Keratinocyte (primary cell): ENCODE results near the gene CPOX. TPM values are rescaled to one million over a fixed set of nuclear protein-coding genes. Genes with fewer than 3 reads are reported as not detected.

Experiments used
- DNase-seq: peaks from one replicate; pipeline ENCODE4 v3.0.0-alpha.2; 2011; ENCODE audit warnings: low read depth, missing footprints, low spot score
- FAIRE-seq: peaks from 2 replicates; lab custom pipeline; 2011; peaks lifted over from hg19 to GRCh38; lab: Jason Lieb, UNC
- H2AFZ ChIP-seq: 2 replicates; pipeline ENCODE4 v1.6.0; 2012; ENCODE audit warnings: low read length, control low read depth, inconsistent platforms; ENCODE audit not compliant: control insufficient read depth
- H3K27ac ChIP-seq: 2 replicates; pipeline ENCODE4 v1.5.1; 2011; ENCODE audit warnings: low read length; ENCODE audit not compliant: control insufficient read depth, insufficient read depth
- H3K27me3 ChIP-seq: 3 replicates; pipeline ENCODE4 v1.6.0; 2011; ENCODE audit warnings: low read length; ENCODE audit not compliant: control insufficient read depth, insufficient read depth; ENCODE audit errors: extremely low read depth
- H3K36me3 ChIP-seq, 2 experiments: 2 replicates in 1 of 2; 3 replicates in 1 of 2; pipeline ENCODE4 v1.5.1; 2011; ENCODE audit warnings: low read length in 2 of 2, mild to moderate bottlenecking in 1 of 2; ENCODE audit not compliant: control insufficient read depth in 2 of 2, insufficient read depth in 2 of 2; ENCODE audit errors: extremely low read depth in 1 of 2
- H3K4me1 ChIP-seq: 3 replicates; pipeline ENCODE4 v1.5.1; 2011; ENCODE audit warnings: low read length; ENCODE audit not compliant: control insufficient read depth, insufficient read depth; ENCODE audit errors: extremely low read depth
- H3K4me2 ChIP-seq: 3 replicates; pipeline ENCODE4 v1.6.0; 2011; ENCODE audit warnings: low read depth, low read length; ENCODE audit not compliant: control insufficient read depth, insufficient read depth; ENCODE audit errors: extremely low read depth
- H3K4me3 ChIP-seq, 3 experiments: fragments of 200-600 bp in 1 of 3; sonication (generic) in 1 of 3; 2 replicates in 2 of 3; 3 replicates in 1 of 3; pipeline ENCODE4 v1.5.1; 2011 to 2016; ENCODE audit warnings: low read length in 3 of 3, mild to moderate bottlenecking in 3 of 3, control low read depth in 2 of 3, inconsistent platforms in 1 of 3, low read depth in 1 of 3, mixed read lengths in 1 of 3, mixed run types in 1 of 3, moderate library complexity in 1 of 3; ENCODE audit not compliant: control insufficient read depth in 2 of 3, insufficient read depth in 2 of 3; ENCODE audit errors: extremely low read depth in 1 of 3
- H3K79me2 ChIP-seq: 2 replicates; pipeline ENCODE4 v1.6.0; 2012; ENCODE audit warnings: low read length; ENCODE audit not compliant: control insufficient read depth, insufficient read depth
- H3K9ac ChIP-seq: 3 replicates; pipeline ENCODE4 v1.6.0; 2011; ENCODE audit warnings: low read length; ENCODE audit not compliant: control insufficient read depth, insufficient read depth; ENCODE audit errors: extremely low read depth
- H3K9me1 ChIP-seq: 3 replicates; pipeline ENCODE4 v1.6.0; 2011; ENCODE audit warnings: low read length; ENCODE audit not compliant: control insufficient read depth, insufficient read depth; ENCODE audit errors: extremely low read depth
- H3K9me3 ChIP-seq: 2 replicates; pipeline ENCODE4 v1.5.1; 2012; ENCODE audit warnings: low read depth, low read length; ENCODE audit not compliant: control insufficient read depth
- H4K20me1 ChIP-seq: 3 replicates; pipeline ENCODE4 v1.6.0; 2011; ENCODE audit warnings: low read length; ENCODE audit not compliant: control insufficient read depth, insufficient read depth; ENCODE audit errors: extremely low read depth
- EZH2 ChIP-seq: IDR thresholded peaks from one replicate; pipeline ENCODE4 v1.6.1; 2012; ENCODE audit warnings: inconsistent platforms, mild to moderate bottlenecking, low read length, moderate library complexity
- dilution Hi-C: fragments of 300-500 bp; cut with MboI; formaldehyde crosslinking; loops from one replicate; pipeline ENCODE4 v1.7.0; 2020; ENCODE audit warnings: low sequenced_read_pairs; ENCODE audit not compliant: extremely low pct_ligation_motif_present
- polyA plus RNA-seq, 5 experiments: library from polyadenylated mRNA; depleted of rRNA in 3 of 5; stranded (reverse) in 3 of 5; stranded (forward) in 1 of 5; unstranded in 1 of 5; fragments of >200 nt; gene quantifications; 1 replicate in 1 of 5; 2 replicates in 3 of 5; 3 replicates in 1 of 5; pipeline versions ENCODE4 v1.2.1 to v1.2.3, GENCODE V29; 2011 to 2012; ENCODE audit warnings: missing spikeins in 2 of 5, low read depth in 1 of 5, low replicate concordance in 1 of 5
- TF ChIP-seq, protein P1 (sequence below), 3 experiments: IDR thresholded peaks in 1 of 3; conservative IDR thresholded peaks in 1 of 3; optimal IDR thresholded peaks in 1 of 3; 2 replicates in 2 of 3; 3 replicates in 1 of 3; pipeline versions ENCODE3 to v1.5.1; 2011; ENCODE audit warnings: low read length in 3 of 3, mild to moderate bottlenecking in 3 of 3, moderate library complexity in 2 of 3, control low read depth in 1 of 3, inconsistent platforms in 1 of 3; ENCODE audit not compliant: insufficient read depth in 2 of 3; ENCODE audit errors: extremely low read depth in 1 of 3

CPOX gene
- polyA plus RNA-seq, 1 donor (not counting 4 experiments of a cell fraction or from before 2014, with no cell fraction given), result 29.4 TPM

GRCh38 chr3:98608029-98608428, 14.6 kb upstream of the CPOX start:
- DNase-seq (no peak), FAIRE-seq (no peak)
- dilution Hi-C loops, result loop anchor here (25.0 kb wide), 1 partner anchor 179 kb away; no protein-coding TSS in a partner anchor

GRCh38 chr3:98603580-98603979, 10.2 kb upstream of the CPOX start:
- no peaks in the 10 kb centered on the region for H3K4me1 ChIP-seq
- H3K27me3 ChIP-seq, result no peaks in the 10 kb centered on the region
- H3K79me2 ChIP-seq, result no peaks in the 10 kb centered on the region
- no peaks in the 10 kb centered on the region for H3K9me3 ChIP-seq
- no peak for TF ChIP-seq EZH2
- TF ChIP-seq, protein P1, sequence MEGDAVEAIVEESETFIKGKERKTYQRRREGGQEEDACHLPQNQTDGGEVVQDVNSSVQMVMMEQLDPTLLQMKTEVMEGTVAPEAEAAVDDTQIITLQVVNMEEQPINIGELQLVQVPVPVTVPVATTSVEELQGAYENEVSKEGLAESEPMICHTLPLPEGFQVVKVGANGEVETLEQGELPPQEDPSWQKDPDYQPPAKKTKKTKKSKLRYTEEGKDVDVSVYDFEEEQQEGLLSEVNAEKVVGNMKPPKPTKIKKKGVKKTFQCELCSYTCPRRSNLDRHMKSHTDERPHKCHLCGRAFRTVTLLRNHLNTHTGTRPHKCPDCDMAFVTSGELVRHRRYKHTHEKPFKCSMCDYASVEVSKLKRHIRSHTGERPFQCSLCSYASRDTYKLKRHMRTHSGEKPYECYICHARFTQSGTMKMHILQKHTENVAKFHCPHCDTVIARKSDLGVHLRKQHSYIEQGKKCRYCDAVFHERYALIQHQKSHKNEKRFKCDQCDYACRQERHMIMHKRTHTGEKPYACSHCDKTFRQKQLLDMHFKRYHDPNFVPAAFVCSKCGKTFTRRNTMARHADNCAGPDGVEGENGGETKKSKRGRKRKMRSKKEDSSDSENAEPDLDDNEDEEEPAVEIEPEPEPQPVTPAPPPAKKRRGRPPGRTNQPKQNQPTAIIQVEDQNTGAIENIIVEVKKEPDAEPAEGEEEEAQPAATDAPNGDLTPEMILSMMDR (optimal IDR thresholded peaks at IDR 0.05 in 1 of 3, IDR thresholded peaks at IDR 0.05 in 1 of 3, conservative IDR thresholded peaks at IDR 0.05 in 1 of 3; ENCODE audit: extremely low read depth in 1 of 3, insufficient read depth in 2 of 3, low read length in 3 of 3), result no peak
- no peak overlapping the region for H3K27ac ChIP-seq
- dilution Hi-C loops, result loop anchor here (25.0 kb wide), 1 partner anchor 184 kb away; no protein-coding TSS in a partner anchor
- H4K20me1 ChIP-seq, result no peaks in the 10 kb centered on the region
- no peaks in the 10 kb centered on the region for H3K9me1 ChIP-seq
- no peak overlapping the region for H3K4me3 ChIP-seq
- FAIRE-seq (no peak), DNase-seq (no peak)
- H3K4me2 ChIP-seq, result no peak overlapping the region
- H3K36me3 ChIP-seq, result no peaks in the 10 kb centered on the region
- no peak overlapping the region for H2AFZ ChIP-seq
- H3K9ac ChIP-seq, result no peak overlapping the region

More at GRCh38 chr3:98608029-98608428, 14.6 kb upstream of the CPOX start:
- H3K79me2 ChIP-seq, result no peaks in the 10 kb centered on the region
- no peaks in the 10 kb centered on the region for H3K9me1 ChIP-seq
- H3K9me3 ChIP-seq, result no peaks in the 10 kb centered on the region
- H3K9ac ChIP-seq, result no peak overlapping the region
- TF ChIP-seq, protein P1 (optimal IDR thresholded peaks at IDR 0.05 in 1 of 3, IDR thresholded peaks at IDR 0.05 in 1 of 3, conservative IDR thresholded peaks at IDR 0.05 in 1 of 3; ENCODE audit: extremely low read depth in 1 of 3, insufficient read depth in 2 of 3, low read length in 3 of 3), result no peak
- TF ChIP-seq EZH2, result no peak
- no peak overlapping the region for H3K4me3 ChIP-seq
- H2AFZ ChIP-seq, result no peak overlapping the region
- H3K36me3 ChIP-seq, result no peaks in the 10 kb centered on the region
- no peaks in the 10 kb centered on the region for H4K20me1 ChIP-seq
- H3K27me3 ChIP-seq, result no peaks in the 10 kb centered on the region
- H3K4me1 ChIP-seq, result no peaks in the 10 kb centered on the region
- H3K27ac ChIP-seq, result no peak overlapping the region
- H3K4me2 ChIP-seq, result no peak overlapping the region
